Measurements from ENCODE around the gene PTPRN2.

PTPRN2 gene

DNA sequence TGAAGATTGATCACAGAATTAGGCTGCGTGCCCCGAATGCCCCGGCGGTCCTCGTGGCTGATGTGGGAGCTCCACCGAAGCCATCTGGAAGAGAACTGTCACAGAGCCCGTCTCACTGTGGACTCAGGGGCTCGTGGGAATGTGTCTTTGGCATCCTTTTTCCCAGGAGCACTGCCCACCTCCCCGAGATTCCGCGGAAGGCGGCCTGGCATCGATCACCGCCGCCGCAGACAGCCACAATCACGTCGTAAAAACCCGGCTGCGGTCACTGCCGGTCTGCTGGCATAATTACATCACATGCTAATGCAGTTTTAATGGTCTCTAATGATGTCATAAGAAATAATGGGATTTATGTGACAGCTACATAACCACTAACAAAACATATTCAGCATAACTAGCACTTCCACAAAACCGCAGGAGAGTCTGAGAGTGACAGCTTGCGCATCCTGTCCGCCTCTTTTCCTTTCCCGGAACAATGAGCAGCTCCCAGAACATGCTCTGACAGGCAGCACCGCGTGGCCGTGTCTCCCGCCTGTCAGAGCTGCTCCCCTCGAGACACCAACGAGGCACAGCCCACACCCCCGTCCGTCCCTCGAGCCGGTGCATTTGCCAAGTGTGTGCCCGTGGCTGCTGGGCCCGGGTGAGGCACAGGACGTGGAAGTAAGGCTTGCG, 490.0 kb downstream of the PTPRN2 start:
- DNase-seq: no peak

DNA sequence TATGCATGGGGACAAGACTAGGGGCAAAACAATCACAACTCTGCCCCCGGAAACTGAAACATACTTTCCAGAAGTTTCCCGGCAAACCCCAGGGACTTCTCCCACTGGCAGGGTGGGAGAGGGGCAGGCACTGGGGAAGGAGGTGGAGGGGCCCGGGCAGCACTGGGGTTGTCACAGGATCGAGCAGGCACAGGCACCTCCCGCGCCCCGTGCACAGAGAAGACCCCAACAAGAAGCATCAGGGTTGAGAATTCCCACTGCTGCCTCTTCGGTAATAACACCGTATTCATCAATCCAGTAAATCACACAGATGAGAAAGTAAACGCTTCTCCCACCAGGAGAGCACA, 490.5 kb downstream of the PTPRN2 start:
- DNase-seq: no peak

DNA sequence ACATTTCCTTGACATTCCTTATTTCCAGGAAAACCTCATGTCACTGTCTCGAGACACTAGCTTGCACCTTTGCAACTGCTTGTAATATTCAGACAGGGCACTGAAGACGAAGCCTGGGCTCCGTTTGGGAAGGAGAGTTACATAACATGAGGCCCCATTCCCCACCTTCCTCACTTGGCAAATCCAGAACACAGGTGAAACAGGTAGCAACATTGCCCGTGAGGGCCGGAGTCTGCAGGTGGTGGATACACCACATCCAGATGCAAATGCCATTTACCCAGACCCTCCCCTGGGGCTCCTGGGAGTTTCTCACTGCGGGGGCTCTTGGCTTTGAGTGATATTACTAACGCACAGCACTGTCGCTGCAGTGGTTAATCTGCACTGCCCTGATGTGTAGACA, 491.0 kb downstream of the PTPRN2 start:
- no peak for DNase-seq

DNA sequence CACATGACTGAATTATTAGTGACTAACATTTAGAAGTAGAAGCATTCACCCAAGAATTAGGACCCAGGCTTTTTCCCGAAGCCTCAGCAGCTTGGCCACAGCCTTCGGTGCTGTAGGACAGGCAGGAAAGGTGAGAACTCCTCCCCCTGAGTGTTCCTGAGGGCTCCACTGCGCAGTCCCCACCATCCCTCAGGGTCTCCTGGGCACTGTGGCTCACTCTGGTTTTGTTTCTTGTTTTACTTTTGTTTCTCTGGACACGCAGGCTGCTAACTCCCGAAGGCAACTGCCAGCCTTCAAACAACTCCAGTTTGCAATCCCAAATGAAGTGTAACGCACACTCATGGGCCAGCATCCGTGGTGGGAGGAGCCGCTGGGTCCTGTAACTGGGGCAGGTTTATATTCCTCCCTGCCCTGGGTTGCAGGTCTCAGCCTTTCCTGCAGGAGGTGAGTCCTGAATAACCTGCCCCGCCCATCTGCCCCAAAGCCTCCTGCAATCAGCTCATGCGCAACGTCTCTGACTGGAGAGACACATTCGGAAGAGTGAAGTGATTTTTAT, 492.9 kb downstream of the PTPRN2 start:
- no peak for DNase-seq

DNA sequence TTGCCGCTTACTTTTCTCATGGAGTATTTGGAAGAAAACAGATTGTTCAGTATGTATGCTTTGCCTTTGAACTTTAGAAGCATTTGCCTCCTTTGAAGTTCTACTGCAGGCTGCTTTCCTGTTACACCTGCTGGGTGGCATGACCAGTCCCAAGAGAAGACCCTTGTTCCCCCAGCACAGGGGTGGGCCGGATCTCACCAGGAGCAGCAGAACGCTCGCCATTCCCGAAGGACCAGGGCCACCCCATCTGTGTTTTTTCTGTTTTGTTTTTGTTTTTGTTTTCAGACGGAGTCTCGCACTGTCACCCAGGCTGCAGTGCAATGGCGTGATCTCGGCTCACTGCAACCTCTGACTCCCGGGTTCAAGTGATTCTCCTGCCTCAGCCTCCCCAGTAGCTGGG, 493.6 kb downstream of the PTPRN2 start:
- no peak for DNase-seq

DNA sequence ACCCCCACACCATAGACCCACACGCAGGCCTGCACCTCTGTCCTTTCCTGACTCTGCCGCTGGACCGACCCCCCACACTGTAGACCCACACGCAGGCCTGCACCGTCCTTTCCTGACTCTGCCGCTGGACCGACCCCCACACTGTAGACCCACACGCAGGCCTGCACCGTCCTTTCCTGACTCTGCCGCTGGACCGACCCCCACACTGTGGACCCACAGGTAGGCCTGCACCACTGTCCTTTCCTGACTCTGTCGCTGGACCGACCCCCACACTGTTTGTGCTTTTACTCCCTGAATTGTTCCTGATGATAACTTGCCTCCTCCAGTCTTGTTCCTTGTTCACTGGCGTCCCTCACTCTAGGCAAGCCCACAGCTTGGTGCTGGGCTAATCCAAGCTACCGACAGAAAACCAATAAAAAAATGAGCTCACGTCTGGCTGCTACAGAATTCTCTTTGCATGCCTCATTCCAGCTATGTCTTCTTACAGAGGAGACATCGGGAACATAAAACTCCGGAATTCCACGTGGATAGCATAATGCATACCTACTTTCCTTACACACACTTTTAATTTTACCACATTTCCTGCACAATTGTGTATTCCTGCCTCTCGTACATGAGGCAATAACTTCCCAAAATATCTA, 494.3 kb downstream of the PTPRN2 start:
- DNase-seq: no peak

DNA sequence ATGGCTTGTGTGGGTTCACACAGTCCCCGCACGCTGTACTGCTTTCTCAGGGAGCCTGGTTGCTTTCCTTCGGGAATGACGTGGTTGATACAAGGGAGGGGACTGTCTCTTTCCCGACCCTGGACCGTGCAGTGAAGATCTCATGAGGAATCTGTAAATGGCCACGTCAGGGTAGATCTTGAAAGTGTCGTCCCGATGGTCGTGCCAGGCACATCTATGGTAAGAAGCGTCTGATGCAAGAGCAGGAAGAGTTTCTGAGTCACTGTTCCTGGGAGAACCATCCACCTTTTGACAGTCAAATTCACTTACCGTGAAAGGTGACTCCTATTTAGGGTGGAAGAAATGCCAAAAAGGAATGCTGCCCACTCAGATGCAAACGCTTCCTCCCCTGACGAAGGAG, 500.4 kb downstream of the PTPRN2 start:
- no peak for DNase-seq

DNA sequence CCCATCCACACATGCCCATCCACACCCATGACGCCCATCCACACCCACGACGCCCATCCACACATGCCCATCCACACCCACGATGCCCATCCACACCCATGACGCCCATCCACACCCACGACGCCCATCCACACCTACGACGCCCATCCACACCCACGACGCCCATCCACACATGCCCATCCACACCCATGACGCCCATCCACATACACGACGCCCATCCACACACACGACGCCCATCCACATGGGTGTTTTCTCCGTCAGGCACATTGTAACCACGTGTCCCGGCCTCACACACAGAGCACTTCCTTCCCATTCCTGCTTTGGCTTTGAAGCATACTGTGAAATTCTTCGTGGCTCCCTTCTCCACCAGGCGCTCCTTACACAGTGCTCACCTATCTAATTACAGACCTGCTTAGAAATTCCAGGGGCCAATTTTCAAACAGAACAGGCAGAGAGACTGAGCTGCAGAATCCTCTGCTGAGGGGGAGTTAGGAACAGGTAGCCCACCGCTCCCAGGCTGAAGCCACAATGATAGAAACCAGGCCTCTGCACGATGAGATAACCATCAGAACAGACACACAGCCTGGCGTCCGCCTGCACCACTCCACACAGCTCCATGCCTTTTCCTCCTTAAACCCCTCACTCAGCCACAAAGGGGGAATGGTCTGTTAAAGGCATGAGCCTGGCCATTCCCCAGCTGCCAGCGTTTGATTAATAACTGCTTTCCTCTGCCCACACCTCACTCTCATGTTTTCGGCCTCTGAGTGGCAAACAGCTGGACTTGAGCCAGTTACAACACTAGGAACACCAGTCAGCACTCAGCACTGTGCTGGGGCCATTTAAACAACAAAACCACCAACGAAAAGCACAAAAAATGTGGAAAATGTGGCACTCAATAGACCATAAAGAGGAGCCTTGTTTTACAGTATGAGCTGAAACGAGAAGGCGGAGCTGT, 501.6 kb downstream of the PTPRN2 start:
- DNase-seq: no peak

DNA sequence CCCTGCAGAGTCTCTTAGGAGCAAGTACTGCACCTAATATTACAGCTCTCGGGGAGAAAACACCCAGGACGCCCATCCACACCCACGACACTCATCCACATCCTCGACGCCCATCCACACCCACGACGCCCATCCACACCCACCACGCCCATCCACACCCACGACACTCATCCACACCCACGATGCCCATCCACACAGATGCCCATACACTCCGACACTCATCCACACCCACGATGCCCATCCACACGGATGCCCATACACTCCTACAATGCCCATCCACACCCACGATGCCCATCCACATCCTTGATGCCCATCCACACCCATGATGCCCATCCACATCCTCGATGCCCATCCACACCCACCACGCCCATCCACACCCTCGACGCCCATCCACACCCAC, 503.1 kb downstream of the PTPRN2 start:
- DNase-seq: no peak

DNA sequence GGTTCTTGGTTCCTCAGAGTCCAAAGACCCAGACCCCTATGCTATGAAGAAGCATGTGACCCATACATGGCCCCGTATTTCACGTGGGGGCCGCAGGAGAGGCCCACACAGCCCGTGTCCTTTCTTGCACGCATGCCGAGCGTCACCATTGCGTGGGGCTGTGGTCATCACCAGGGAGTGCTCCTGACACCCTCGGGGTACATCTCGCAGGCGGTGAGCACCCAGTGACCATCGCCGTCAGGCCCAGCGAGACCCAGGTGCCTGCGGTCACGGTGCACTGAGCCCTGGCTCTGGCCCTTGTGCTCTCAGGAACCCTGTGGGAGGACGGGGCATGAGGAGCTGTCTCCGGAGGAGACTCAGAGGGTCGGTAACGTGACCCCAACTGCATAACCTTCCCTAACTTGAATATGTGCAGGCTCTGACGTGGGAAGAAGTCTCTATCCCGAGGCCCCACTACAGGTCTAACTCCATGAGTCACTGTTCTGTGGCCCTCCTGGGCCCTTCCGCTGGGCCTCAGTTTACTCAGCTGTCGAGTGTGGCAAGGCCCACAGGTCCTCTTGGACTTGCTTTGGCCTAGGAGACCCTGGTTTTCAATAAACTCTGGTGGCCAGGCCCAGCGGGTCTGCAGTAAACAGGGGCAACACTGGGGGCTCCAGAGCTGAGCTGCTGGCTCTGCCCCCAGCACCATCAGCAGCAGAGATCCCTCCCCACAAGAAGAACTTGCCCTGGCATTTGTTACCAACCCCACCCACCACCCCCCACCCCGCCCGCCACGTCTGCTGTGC, 503.9 kb downstream of the PTPRN2 start:
- DNase-seq: no peak

DNA sequence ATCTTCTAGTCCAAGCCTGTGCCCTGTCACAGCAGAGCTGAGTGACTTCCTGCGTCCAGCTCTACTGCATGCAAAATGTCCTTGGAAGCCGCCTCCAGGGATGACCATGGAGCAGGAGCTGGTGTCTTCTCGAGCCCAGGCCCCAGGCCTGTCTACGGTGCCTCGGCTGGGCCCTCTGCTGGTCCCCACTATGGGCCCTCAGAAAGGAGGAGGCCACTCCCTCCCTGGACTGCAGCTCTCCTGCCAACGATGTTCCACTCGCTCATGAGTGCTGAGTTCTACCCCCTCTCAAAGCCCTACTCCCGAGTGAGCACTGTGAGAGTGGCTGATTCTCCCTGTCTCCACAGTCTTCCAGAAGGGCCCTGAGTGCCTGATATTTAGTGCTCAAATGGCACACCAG, 504.9 kb downstream of the PTPRN2 start:
- DNase-seq: no peak

DNA sequence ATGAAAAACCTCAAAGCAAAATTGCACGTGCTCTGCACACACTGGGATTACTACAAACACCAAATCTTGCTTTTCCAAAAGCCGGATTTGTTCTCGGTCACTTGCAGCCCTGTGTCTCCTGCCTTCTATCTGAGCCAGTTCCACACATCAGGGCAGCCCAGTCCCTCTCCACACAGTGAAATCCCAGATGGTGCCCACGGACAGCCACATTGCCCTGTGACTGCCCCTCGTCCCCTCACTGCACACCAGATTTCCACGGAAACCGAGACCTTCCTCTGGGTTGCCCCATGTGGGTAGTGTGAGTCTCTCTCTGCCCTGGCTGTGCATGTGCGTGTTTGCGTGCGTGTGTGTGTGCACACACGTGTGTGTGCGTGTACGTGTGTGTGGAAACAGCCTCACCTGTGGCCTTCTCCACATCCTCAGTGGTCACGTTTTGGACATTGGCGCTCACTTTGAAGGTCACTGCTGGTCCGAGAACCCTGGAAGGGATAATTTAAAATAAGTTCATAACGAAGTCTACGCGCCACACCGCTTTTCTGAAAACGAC, 506.7 kb downstream of the PTPRN2 start:
- no peak for DNase-seq

DNA sequence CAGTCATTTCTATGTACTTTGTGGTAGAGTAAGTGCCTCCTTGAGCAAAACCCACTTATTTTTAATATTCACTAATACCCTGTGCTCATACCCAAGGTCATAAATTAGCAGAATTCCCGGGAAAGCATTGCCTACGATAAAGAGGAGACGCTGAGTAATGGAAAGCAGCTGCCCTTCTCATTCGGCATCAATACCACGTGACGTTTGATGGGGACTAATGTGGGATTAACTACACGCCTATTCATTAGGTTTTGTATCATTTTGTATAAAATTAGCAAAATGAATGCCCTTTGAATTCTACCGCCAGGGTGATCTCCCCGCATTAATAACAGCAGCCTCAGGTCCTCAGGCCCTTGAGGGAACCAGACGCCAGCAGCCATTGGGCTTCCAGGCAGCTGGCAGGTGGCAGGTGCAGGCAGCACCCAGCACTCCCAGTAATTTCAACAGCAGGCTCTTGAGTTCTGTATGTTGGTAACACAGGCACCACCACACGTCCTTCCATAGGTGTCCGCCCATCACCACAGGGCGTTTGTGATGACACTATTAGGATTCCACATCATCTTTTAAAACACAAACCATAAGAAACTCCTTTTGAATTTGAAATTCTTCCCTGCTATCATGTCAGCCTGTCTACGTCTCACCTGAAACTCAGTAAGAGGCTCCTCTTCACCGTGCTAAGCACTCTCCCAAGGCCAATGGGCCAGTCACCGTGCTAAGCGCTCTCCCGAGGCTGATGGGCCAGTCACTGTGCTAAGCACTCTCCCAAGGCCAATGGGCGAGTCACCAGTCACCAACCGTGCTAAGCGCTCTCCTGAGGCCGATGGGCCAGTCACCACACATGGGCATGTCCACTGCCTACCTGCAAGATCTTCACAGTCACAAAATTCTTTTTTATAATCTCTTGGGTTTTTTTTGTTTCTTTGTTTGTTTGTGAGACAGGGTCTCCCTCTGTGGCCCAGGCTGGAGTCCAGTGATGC, 509.4 kb downstream of the PTPRN2 start:
- no peak for DNase-seq

DNA sequence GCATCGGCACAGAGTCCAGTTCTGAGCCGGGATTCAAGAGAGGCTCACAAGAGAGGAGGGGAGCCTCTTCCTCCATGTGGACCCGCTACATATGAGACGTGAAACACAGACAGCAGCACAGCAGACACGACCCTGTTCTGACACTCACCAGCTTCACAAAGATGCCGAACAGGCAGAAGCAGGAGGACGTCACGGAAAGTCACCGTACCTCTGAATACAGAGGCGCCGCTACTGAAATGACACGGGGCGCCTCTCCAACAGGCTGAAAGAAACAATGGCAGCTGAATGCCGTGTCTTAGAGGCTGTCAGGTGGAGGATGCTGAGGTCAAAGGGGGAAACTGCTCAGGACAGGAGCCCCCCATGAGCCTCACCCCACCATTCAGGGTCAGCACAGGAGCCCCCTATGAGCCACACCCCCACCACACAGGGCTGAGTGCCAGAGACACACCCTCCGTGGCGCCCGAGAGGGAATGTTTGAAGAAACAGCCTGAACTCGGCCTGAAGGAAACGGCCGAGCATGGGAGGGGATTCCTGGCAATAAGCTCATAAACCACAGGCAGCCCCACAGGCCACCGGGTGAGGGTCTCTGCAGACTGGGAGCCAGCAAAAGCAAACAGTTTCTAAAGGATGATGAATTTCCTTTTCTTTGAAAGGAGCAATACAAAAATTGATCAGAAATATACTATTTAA, 510.3 kb downstream of the PTPRN2 start:
- DNase-seq: no peak

DNA sequence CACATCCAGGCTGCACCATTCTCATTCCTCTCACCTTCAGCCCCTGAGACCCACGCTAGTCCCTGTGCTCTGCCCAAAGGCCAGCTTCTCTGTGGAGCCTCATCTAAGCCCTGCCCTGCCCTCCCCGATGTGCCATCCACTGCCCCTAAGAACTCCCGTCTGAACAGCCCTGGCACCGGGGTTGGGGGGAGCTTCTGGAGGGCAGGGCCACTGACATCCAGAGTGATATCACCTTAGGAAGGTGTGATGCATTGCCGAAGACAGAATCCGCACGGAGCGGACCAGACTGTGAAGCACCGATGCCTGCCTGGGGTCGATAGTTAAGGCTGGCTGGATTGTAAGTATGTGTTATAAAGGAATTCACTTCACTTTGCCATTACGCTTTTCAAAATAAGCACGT, 511.0 kb downstream of the PTPRN2 start:
- no peak for DNase-seq

DNA sequence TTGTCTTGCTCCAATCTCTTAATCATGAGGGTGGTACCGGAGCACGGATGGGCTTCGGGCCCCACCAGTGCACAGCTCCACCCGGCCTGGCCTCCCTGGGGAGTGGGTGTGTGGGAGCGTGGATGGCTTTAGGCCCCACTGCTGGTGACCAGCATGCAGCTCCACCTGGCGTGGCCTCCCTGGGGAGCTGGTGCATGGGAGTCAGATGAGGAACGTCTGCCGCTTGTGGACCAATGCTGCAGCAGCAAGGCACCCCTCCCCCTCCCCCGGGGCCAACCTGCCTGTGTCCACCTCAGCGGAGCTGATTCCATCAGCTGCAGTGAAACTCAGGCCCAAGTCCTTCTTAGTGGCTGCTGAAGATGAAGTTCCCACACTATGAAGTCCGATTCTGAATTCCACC, 511.4 kb downstream of the PTPRN2 start:
- DNase-seq: no peak

DNA sequence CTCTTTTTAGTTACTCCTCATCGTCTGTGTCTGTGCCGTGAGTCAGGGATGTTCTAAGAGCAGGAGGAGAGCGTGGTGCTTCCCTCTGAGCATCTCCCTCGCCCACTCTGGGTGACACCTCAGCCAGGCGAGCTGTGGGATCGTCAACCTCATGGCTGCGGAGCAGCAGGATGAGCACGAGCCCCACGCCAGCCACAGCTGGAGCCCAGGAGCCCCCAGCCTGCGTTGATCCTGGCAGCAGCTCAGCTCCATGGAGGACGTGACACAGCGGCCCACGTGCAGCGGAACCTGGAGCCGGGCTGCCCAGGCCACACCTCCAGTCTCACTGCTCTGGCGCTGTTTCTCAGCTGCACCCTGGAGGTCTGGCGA, 512.0 kb downstream of the PTPRN2 start:
- DNase-seq: no peak

DNA sequence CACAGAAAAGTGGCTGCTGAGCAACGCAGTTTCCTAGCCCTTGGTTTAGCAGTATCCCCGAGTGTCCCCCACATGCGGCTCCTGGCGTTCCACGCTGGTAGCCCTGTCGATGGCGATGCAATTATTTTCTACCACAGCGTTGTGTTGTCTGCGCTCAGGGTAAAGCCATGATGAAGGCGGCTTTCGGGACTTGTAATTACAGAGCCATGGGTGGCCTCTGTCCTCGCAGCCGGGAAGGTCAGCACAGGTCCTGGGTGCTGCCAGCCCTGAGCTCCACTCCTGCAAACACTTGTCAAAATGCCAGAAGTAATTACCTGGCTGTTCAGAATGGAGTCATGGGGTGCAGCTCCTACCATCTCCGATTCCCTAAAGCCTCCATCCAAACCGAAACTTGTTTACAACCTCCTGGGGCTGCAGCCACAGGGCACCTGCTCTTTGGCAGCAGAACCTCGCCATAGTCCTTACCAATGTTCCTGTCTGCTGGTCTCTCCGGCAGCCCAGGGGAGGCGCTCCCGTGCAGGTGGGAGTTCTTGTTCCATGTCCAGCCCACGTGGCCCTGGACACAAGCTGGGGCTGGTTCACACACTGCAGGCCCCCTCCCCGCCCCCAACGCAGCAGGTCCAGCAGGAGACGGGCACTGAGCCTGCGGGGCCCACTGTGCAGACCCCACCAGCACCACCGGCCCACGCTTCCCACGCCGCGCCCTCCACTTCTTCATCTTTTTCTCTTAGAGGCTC, 512.6 kb downstream of the PTPRN2 start:
- no peak for DNase-seq

DNA sequence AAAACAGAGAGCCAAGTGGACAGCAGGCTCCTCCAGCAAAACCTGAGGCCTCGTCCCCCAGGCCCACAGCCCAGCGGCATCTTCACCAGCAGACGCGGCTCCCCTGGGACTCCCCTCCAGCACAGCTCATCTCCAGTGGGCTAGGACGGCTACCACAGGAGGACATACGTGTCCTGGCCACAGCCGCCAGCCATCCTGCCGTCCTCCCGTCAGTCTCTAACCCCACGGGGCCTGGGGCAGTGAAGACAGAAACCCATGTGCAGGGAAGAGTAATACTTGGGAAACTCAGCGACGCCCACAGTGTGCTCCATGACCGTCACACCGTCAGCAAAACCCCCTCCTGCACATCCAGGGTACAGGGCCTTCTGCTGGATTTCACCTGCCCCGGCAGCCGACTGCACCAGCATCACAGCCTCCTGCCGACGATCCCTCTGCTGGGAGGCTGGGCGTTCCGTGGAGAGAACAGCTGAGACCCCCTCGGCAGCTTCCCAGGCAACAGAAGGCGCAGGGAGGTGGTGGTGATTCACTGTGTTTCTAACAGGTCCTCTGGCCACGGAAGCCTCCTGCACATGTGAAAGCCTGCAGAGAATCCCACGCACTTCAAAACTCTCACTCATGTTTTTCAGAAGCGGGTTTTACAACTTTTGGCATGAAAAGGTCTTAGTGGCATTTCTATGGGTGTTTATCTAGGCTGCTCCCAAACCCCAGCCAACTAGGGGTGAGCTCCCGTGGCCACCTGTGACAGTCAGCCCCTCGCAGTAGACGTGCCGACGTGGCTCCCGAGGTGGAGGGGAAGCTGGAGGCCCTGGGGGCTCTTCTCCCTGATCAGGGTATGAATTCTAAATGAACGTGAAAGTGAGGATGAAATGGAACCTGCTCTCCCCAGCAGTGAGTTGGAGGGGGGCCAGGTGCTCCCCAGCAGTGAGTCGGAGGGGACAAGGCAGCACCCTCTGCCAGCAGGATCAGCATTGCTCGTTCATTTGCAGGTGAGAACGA, 513.5 kb downstream of the PTPRN2 start:
- no peak for DNase-seq
